GM10248 (cell line): ENCODE measurements around the gene RPGRIP1L.

Source experiments
- CTCF ChIA-PET: fragments of 300-600 bp; sonication (Branson Sonifier 250); formaldehyde crosslinking; extraction: SDS; loops from one replicate; lab custom pipeline; 2021; ENCODE audit warnings: antibody characterized with exemption; lab: Yijun Ruan, JAX
- POLR2A ChIA-PET: fragments of 350-650 bp; sonication (Branson Sonifier 250); formaldehyde crosslinking; extraction: SDS; loops from one replicate; lab custom pipeline; 2020; ENCODE audit warnings: antibody characterized with exemption; lab: Yijun Ruan, JAX
- DNase-seq: peaks from one replicate; pipeline ENCODE4 v3.0.0; 2012; ENCODE audit errors: extremely low spot score
- TF ChIP-seq, protein P1 (sequence below): IDR thresholded peaks from 2 replicates; pipeline ENCODE4 v1.5.1; 2012; ENCODE audit warnings: mild to moderate bottlenecking, low read depth; ENCODE audit errors: extremely low read depth, missing control alignments, control extremely low read depth

Gene RPGRIP1L

DNA sequence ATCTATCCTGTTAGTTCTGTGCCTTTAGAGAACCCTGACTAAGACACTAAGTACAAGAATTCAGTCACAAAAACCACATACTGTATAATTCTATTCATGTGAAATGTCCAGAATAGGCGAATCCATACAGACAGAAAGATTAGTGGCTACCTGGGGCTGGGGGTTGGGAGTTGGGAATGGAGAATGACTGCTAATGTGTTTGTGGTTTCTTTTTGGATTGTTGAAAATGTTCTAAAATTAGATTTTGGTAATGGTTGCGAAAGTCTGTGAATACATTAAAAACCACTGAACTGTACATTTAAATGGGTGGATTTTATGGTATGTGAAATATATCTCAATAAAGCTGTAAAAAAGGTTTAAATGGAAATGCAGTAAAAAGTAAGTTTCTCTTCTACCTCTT, 120.3 kb downstream of the RPGRIP1L start:
- POLR2A ChIA-PET, result no interaction called here
- DNase-seq, result no peak
- CTCF ChIA-PET, result no interaction called here
- TF ChIP-seq, protein P1, sequence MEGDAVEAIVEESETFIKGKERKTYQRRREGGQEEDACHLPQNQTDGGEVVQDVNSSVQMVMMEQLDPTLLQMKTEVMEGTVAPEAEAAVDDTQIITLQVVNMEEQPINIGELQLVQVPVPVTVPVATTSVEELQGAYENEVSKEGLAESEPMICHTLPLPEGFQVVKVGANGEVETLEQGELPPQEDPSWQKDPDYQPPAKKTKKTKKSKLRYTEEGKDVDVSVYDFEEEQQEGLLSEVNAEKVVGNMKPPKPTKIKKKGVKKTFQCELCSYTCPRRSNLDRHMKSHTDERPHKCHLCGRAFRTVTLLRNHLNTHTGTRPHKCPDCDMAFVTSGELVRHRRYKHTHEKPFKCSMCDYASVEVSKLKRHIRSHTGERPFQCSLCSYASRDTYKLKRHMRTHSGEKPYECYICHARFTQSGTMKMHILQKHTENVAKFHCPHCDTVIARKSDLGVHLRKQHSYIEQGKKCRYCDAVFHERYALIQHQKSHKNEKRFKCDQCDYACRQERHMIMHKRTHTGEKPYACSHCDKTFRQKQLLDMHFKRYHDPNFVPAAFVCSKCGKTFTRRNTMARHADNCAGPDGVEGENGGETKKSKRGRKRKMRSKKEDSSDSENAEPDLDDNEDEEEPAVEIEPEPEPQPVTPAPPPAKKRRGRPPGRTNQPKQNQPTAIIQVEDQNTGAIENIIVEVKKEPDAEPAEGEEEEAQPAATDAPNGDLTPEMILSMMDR, result no peak

DNA sequence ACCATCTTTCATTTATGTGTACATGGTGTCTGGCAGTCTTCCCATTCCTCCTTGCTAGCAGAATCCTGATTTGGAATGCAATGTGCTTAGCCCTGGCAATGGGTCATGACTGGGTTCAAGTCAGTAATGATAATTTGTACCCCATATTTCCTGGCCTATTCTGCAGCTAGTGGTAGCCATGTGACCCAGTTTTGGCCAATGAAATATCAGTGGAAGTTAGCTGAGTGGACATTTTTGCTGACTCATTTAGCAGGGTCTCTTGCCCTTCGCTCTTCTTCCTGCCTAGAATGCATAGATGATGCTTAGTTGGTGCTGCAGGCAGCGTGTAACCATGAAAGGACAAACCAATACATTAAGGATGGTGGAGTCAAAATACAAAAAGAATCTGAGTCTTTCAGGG, 121.9 kb downstream of the RPGRIP1L start:
- TF ChIP-seq, protein P1, result no peak
- DNase-seq, result no peak
- POLR2A ChIA-PET, result no interaction called here
- CTCF ChIA-PET, result no interaction called here

DNA sequence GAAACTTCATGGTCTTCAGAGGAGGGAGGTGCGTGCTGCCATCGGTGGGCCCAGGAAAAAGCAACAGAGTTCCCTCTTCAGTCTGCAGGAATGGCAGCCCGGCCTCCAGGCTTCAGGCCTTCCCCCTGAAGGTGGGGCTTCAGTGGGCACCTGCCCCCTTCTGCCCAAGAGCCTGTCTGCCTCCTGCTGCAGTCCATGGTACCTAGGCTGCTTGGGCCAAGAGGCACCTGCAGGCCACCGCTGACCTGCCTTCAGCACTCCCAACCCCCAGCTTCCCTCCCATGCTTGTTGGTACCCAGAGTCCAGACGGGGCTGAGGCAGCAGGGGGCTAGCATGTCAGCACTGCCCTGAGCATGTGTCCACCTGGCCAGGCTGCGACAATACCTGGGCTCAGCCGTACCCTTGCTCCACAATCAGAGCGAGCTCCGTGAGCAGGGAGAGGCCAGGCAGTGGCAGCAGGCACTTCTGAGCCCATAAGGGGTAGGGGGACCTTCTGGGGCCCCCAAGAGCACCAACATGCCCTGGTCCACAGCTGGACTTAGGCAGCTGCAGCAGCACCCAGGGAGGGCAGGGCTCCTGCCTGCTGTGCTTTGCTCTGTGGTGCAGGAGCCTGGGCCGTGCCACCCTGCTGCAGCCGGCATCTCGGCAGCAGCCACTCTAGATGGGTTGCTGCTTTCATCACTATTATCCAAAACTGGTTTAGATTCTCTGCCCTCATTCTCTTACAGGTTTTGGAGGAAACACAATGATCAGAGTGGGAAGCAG, 123.4 kb downstream of the RPGRIP1L start:
- TF ChIP-seq, protein P1, result no peak
- CTCF ChIA-PET, result interaction anchor here (1.1 kb wide), 1 partner anchor 90 kb away, joined by 3 read pairs; no protein-coding TSS in a partner anchor
- POLR2A ChIA-PET, result no interaction called here
- DNase-seq, result no peak

DNA sequence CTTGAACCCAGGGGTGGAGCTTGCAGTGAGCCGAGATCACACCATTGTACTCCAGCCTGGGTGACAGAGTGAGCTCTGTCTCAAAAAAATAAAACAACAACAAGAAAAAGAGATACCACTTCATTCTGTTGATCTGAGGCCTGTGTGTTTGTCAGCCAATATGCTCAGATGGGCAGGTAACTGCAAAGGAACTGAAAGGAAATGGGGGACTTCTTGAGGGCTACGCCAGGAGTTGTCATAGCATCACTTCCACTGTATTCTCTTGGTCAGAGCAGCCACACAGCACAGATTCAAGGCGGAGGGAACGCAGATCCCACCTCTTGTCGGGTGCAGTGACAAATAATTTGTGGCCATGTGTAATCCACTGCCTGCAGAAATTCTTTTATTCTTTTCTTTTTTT, 126.8 kb downstream of the RPGRIP1L start:
- POLR2A ChIA-PET, result no interaction called here
- CTCF ChIA-PET, result no interaction called here
- TF ChIP-seq, protein P1, result no peak
- DNase-seq, result no peak

DNA sequence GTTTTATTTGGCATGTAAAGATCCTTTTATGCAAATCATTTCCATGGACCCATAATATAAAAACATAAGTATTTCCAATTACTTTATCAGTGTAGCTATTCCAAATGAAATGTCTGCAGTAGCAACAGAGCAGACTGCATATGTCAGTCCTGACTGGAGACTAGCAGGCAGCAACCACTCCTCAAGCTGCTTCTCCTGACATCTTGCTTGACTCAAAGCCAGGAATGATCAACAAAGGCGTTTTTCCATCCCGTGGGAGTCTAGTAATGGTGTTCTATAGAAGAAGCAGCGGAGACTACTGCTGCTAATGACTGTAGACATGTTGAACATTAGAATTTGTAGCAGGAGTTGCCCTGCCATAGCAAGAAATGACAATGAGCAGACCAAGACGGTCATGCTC, 127.4 kb downstream of the RPGRIP1L start:
- TF ChIP-seq, protein P1, result no peak
- POLR2A ChIA-PET, result no interaction called here
- DNase-seq, result no peak
- CTCF ChIA-PET, result no interaction called here

DNA sequence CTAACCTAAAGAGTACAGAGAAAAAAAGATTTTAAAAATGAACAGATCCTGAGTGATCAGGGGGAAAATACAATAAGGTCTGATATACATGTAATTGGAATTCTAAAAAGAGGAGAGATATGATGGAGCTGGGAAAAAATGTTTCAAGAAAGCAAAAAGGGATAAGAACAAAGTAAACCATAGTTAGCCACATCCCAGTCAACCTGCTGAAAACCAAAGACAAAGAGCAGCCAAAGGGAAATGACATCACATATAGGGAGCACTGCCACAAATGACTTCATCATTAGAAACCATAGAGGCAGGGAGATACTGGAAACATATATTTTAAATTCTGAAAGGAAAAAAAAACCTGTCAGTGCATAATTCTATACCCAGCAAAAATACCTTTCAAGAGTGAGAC, 131.9 kb downstream of the RPGRIP1L start:
- no peak for DNase-seq
- ChIA-PET CTCF (no interaction called here), POLR2A (no interaction called here)
- TF ChIP-seq, protein P1, result no peak
